HG03460 (cell line): Measurements from ENCODE around the gene NOM1.

ENCODE experiments used
- ATAC-seq: cut with Tn5 transposase; IDR thresholded peaks from one replicate; pipeline ENCODE4 v1.9.1; 2021; ENCODE audit not compliant: unreplicated experiment

Gene NOM1

DNA sequence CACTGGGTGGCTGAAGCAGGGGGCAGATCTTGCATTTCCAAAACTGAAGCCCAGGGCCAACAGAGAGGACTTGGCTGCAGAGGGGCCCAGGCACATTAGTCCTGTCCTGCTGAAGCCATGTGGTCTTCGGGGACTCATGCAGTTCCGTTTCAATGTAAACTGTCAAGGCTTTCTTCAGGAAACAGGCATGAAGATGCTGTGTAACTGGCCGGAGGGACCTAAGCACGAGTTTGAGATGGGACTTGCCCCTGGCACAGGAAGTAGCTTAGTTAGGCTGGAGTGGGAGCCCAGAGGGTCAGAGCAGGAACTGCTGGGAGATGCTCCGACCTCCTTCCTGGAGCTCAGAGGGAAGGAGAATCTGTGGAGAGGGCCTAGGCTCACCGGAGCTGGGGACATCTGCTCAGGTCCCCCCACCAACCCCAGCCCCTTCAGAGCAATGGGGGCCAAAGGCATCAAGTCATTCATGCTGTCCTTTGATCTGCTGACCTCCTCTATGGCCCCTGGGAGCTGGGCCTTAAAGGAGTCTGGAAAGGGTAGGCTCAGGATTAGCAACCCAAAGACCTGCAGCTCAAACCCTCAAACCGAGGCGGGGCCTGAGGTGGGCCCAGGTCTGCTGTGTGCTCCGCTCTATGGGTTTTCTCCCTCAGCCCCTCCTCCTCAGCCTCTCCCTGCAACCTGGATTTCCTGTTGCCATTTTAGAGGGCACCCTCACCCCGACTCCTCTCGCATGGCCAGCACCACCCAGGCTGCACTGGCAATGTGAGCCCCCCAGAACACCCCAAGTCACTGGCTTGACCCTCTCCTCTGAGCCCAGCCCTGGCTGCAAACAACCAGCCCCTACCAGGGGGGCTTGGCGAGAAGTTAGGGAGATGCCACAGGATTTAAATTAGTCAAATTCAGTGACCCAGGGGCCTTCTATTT, 65.4 kb downstream of the NOM1 start:
- no peak for ATAC-seq

DNA sequence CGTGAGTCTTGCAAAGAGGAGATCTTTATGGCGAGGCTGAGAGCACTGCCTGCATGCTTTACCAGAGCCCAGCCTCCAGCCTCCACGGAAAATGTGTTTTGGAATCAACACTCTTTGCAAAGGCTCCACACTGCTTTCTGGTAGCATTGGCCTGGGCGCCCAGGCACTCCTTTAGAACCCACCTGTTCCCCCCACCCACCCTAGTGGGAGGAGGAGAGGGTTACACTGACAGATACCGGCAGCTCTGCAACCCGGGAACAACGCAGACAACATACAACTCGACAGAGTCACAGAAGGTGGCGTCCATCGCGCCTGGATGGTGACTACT, 66.5 kb downstream of the NOM1 start:
- peak; percentile 0 for ATAC-seq

DNA sequence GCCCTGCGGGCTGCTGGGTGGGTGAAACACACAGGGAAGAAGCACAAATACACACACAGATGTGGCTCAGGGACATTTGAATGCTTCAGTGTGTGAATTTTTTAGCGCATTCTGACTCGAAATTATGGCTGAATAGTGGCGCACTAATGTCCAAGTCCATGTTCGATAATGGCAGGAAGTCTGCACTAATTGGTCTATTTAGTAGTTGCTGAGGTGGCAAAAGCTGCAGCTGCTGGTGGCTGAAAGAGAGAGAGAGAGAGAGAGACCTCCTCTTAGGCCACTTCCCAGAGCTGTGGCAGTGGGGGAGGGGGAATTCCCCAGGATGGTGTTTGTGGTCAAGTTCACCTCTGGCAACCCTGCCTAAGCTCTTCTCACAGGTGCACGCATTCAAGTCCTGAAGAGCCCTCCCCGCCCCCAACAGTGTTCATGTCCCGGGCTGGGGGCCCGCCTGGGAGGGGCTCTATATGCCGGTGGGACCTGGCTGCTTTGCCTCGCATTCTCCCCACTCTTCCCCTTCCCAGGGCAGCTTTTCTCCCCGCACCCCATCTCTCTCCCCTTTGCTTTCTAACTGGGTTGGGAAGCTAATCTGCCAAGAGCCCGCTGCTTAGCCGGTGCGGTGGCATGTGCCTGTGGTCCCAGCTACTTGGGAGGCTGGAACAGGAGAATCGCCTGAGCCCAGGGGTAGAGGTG, 67.0 kb downstream of the NOM1 start:
- peak; percentile 55 for ATAC-seq

DNA sequence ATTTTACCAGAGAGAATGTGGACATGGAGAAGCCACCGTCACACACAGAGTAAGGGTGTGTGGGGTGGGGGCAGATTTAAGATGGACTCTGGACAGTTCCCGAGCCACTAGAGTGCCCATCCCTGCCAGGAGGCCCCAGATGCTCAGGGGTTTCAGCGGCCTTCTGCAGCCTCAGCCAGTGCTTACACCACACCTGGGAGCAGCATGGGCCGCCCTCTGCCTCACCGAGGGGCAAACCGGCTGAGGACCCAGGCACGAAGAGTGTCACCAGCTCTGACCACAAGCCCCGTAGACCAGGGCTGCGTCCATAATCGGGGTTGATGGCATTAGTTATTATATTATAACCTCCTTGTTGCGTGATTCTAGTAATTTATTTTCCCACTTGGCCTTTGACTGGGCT, 67.6 kb downstream of the NOM1 start:
- ATAC-seq, result no peak

DNA sequence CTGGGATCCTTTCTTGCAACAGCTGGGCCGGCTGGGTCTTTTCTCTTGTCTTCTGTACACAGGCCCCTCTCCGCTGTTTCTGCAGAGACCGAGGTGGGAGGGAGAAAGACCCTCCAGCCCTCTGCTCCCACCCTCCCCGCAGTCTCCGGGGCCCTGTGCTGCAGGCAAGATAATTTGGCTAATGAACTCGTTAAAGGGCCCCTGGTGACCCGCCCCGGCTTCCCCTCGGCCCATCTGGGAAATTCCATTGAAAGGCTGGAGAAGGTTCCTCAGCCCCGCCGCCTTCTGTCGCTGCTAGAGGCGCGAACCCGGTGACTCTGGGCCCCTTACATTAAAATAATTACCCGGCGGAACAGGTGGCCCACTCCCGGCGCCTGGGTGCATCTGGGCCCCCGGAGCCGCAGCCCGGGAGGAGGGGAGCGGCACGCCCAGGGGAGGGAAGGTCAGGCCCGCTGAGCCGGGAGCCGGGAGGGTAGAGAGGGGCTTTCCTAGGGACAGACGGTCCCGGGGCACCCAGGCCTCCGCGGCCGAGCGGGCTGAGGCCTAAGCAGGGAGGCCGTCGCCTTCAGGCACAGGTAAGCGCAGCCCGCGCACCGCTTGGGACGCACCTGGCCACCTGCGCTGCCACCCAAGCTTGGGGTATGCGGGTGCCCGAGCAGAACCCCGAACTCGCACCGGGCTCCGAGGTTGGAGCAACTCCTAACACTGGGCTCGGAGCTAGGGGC, 68.3 kb downstream of the NOM1 start:
- ATAC-seq, result no peak

DNA sequence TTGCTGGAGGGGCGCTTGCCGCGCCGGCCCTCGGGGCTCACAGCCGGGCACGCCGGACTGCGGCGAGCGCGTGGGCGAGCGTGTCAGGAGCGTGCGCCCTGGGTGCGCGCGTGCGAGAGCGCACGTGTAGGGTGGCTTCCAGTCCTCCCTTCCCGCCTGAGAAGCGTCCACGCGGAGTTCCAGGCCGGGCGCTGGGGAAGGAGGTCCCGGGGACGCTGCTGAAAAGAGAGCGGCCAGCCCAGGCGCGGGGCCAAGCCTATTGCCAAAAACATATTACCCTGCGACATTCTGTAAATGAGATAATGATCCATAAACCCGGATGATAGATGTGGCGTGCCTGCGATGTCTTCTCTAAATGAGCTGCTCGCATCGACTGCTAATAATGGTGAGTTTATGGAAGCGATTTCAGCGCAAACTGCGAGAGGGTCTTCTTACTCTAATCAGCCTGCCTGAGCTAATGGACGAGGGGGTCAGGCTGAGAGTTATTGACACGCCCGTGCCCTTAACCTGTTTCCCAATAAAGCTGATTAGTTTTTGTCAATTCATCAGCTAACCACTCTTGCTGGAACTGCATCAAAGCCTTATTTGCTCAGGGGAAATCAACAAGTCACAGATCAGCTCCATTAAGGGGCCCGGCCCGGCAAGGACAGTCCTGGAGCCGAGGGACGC, 69.0 kb downstream of the NOM1 start:
- ATAC-seq, result no peak

DNA sequence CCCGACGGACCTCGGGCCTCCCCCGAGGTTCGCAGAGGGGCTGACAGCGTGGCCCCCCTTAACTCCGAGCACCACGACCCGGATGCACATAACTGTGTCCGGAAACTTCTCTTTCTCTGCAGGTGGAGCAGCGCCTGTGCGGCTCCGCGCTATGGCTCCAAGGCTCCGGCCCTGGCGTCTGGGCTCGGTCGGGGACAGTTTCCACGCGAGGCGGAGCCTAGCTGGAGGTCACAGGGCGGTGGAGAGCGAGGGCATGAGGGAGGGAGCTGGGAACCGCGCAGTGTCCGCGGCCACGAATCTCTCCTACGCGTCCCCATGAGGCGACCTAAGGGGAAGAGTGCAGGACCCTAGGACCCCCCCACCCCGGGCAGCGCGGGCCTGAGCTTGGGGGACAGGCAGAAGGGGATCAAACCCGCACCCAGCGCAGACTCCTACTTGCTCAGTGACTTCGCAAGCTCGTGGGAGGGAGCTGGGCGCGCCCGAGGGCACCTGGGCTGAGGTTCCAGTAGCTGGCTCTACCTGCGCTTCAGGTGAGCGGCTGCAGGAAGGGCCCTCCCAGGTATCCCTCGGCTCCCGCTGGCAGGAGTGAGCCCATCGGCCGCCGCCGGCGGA, 69.6 kb downstream of the NOM1 start:
- no peak for ATAC-seq

DNA sequence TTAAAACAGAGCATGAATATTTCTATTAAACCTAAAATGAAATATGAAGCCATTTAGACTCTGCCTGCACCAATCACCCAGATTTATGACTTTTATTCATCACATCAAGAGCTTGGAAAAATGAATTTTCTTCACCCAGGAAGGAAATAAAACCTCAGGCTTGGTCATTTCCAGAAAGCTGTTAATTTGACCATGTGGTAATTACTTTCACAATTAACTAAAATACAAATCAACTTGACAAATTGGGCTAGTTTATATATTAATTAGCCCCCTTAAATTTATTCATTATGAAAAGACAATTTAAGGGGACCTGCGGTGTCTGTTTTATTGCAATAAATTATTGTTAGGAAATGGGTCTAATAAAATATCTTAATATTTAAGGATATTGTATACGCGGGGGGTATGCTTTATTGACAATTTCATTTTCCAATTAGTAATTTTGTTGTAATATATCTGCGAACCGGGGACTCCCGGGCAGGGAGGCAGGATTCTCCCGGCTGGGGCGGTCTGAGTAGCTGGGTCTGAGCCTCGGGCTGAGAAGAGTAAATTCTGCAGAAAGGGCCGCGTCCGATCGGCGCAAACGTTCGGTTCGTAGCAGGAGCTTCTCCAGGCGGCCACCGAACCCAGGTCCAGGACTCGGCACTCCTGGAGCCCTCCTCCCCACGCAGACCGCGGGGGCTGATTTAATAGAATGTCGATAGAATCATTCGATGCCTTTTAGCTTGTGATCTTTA, 70.4 kb downstream of the NOM1 start:
- no peak for ATAC-seq

DNA sequence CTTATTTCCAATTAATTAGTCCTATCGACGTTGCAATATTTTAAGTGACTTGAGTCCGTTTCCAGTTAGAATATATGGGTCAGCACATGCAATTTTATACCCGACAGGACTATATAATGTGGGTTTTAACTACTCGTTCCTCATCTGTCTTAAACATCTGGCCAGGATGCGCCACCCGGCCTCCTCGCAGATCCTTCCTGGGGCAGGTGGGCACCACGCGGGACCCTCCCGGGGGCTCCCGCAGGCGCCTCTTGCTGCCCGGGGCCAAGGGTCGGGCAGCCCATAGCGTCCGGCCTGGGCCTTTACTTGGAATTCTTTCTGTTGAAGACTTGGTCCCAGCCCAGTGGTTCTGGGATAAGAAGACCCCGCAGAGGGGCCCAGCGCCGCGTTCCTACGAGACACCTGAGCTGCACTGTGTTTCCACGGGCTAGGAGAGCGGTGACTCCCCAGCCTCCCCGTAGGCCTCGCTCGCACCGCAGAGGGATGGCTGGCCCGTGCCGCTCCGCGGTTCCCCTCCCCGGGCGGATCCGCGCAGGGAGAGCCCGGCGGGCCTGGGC, 71.1 kb downstream of the NOM1 start:
- ATAC-seq, result no peak

DNA sequence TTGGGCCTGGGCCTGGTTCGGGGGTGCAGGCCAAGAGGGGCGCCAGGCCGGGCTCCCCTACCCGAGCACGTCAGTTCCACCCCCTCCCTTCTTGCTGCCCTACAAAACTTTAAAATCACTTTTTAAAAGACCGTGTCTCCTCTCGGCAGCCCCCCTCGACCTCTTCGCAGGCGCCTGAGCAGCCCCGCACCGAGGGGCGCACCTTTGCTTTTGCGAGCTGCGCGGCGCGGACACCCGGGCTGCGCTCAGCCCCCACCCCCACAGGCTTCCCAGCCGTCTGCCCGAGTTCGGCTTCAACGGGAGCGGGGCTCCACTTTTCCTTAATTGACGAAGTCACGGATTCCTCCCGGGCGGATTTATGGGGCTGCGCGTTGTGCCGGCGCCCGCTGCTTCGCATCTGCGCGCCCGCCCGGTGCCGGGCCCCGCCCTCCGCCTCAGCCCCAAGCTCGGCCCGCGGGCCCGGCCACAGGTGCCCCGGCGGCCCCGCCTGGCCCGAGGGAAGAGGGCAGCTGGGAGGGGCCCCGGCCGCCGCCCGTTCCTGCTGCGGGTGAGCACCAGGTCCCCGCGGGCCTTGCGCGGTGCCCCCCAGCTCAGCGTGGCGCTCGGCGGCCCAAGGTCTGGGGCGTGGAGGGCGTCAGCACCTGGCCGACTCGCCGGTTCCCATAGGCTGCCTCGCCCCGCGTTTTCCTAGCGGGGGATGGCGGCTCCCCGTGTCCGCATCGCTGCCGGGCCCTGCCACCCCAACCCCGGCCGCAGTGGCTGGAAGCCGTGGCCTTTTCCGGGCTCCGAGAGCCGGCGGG, 71.8 kb downstream of the NOM1 start:
- no peak for ATAC-seq

DNA sequence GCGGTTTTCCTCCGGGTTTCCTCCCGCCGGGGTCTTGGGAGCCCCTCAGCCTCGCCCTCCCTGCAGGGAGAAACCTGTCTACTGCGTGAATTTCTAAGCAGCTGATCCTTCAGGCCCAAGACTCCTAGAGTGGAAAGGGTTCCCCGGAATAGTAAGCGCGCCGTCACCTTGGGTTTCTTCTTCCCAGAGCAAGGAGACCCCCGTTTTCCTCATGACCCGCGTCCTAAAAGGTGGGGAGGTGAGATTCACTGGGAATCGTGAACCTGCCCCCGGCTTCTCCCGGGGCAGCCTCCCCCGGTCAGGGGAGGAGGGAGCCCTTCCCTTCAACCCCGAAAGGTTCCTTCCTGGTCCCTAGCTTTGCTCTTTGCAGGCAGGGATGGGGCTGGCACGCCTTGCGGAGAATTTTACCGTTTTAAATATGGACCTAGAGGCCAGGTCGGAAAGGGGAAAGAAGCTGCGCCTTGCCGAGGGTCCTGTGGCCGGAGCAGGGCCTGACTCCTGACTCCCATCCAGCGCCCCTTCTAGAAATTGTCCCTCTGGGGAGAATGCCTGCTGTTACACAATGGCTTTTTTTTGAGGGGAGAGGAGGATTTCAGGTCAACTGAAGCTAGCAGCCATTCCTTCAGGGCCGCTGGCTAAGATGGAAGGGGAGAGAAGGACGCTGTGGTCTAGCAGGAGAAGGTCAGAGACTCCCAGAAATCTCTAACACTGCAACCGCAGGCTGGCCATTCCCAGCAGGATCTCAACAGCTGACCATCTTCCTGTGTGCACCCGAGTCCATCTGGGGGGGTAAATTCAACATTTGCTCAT, 72.6 kb downstream of the NOM1 start:
- no peak for ATAC-seq
